K562 (cell line): ENCODE measurements around the gene DCAF10. TPM values are rescaled to one million over a fixed set of nuclear protein-coding genes. Genes with fewer than 3 reads are reported as not detected.

Experiments used
- BCOR ChIP-seq: fragments of 450-650 bp; IDR thresholded peaks from 2 replicates; pipeline ENCODE4 v1.6.1; 2016
- BMI1 ChIP-seq: fragments of 150-350 bp; IDR thresholded peaks from 2 replicates; pipeline ENCODE4 v1.6.1; 2014; ENCODE audit warnings: low read length
- CBX3 ChIP-seq, 2 experiments: IDR thresholded peaks; 1 replicate in 1 of 2; 2 replicates in 1 of 2; pipeline ENCODE4 v1.6.1; 2012; ENCODE audit warnings: inconsistent platforms in 2 of 2, low read length in 2 of 2, borderline replicate concordance in 1 of 2, control low read depth in 1 of 2
- GABPB1 ChIP-seq: sonication (generic); formaldehyde crosslinking; IDR thresholded peaks from 2 replicates; pipeline ENCODE4 v1.8.0; 2022; ENCODE audit warnings: mild to moderate bottlenecking, missing genetic modification reagents
- GABPB2 ChIP-seq: fragments of 250-450 bp; sonication (Bioruptor Pico); conservative IDR thresholded peaks from 2 replicates; pipeline ENCODE4 v1.5.1; 2021; ENCODE audit warnings: mild to moderate bottlenecking
- MECOM ChIP-seq: fragments of 250-450 bp; sonication (Bioruptor Pico); IDR thresholded peaks from 2 replicates; pipeline ENCODE4 v1.8.0; 2022; ENCODE audit warnings: inconsistent platforms
- MYC ChIP-seq, 2 experiments: fragments of 250-450 bp in 1 of 2; sonication (Bioruptor Pico) in 1 of 2; IDR thresholded peaks; 2 replicates each; pipeline versions ENCODE4 v1.5.1 to v1.6.1; 2012 to 2021; ENCODE audit warnings: low read depth in 2 of 2, borderline replicate concordance in 1 of 2, improper control_type of control experiment in 1 of 2, low read length in 1 of 2, mild to moderate bottlenecking in 1 of 2, moderate library complexity in 1 of 2
- PHB2 ChIP-seq: fragments of 450-650 bp; IDR thresholded peaks from 2 replicates; pipeline ENCODE4 v1.6.1; 2017; ENCODE audit warnings: low read depth
- SAFB2 ChIP-seq: fragments of 200-400 bp; formaldehyde crosslinking; IDR thresholded peaks from 2 replicates; pipeline ENCODE4 v1.6.1; 2018; ENCODE audit warnings: borderline replicate concordance, low read length, low read depth, moderate library complexity; ENCODE audit not compliant: severe bottlenecking
- SP1 ChIP-seq: sonication (generic); formaldehyde crosslinking; IDR thresholded peaks from 2 replicates; pipeline ENCODE4 v1.8.1; 2022; ENCODE audit warnings: mild to moderate bottlenecking, missing genetic modification reagents
- SPI1 ChIP-seq: IDR thresholded peaks from 2 replicates; pipeline ENCODE4 v1.6.1; 2011; ENCODE audit warnings: low read depth, low read length, control low read depth, borderline replicate concordance
- YY1 ChIP-seq, 3 experiments: IDR thresholded peaks; 2 replicates each; pipeline ENCODE4 v1.6.1; 2011; ENCODE audit warnings: low read length in 2 of 3, mild to moderate bottlenecking in 2 of 3, moderate library complexity in 2 of 3, borderline replicate concordance in 1 of 3, control low read depth in 1 of 3, low read depth in 1 of 3; ENCODE audit not compliant: insufficient read depth in 3 of 3, insufficient replicate concordance in 2 of 3, control insufficient read depth in 1 of 3, insufficient read length in 1 of 3; ENCODE audit errors: extremely low read depth in 1 of 3
- ZFP1 ChIP-seq: fragments of 450-650 bp; formaldehyde crosslinking; IDR thresholded peaks from 2 replicates; pipeline ENCODE4 v1.4.0; 2020; ENCODE audit warnings: mild to moderate bottlenecking, mixed read lengths
- ZNF347 ChIP-seq: fragments of 450-650 bp; formaldehyde crosslinking; IDR thresholded peaks from 2 replicates; pipeline ENCODE4 v1.4.0; 2020; ENCODE audit warnings: low read depth, mild to moderate bottlenecking, moderate library complexity
- ZNF354B ChIP-seq: fragments of 250-450 bp; sonication (Bioruptor Pico); IDR thresholded peaks from 2 replicates; pipeline ENCODE4 v1.4.0; 2020
- ZNF780A ChIP-seq: fragments of 250-450 bp; sonication (Bioruptor Pico); IDR thresholded peaks from 2 replicates; pipeline ENCODE4 v1.5.0; 2021; ENCODE audit warnings: mild to moderate bottlenecking
- ZSCAN32 ChIP-seq: fragments of 450-650 bp; formaldehyde crosslinking; IDR thresholded peaks from 2 replicates; pipeline ENCODE4 v1.4.0; 2020; ENCODE audit warnings: mild to moderate bottlenecking, moderate library complexity
- polyA plus RNA-seq, 8 experiments: library from polyadenylated mRNA; depleted of rRNA in 4 of 8; stranded (reverse) in 5 of 8; unstranded in 3 of 8; fragments of >200 nt; fragmentation: Nextera tagmentation in 2 of 8; fragmentation: Illumina TruSeq in 1 of 8; extraction: Ambion mirVana in 2 of 8; extraction: Trizol in 1 of 8; gene quantifications; 2 replicates each; pipeline versions ENCODE4 v1.2.1 to v1.2.3, GENCODE V29; 2011 to 2014; ENCODE audit warnings: inconsistent platforms in 1 of 8, missing spikeins in 1 of 8
- total RNA-seq, 7 experiments: library from RNA; depleted of rRNA in 6 of 7; stranded (reverse); fragments of >200 nt in 6 of 7; fragmentation: Illumina TruSeq in 2 of 7; extraction: Trizol in 2 of 7; gene quantifications; 2 replicates each; pipeline versions ENCODE4 v1.2.1 to v1.2.3, GENCODE V29; 2011 to 2021; ENCODE audit warnings: low replicate concordance in 1 of 7
- TF ChIP-seq, protein P1 (sequence below): fragments of 450-650 bp; formaldehyde crosslinking; IDR thresholded peaks from 2 replicates; pipeline ENCODE4 v1.4.0; 2020; ENCODE audit warnings: mild to moderate bottlenecking, moderate library complexity
- TF ChIP-seq, protein P2 (sequence below), 2 experiments: fragments of 450-650 bp in 1 of 2; sonication (generic) in 1 of 2; formaldehyde crosslinking; conservative IDR thresholded peaks; 2 replicates each; pipeline versions ENCODE4 v1.4.0 to v1.8.1; 2020 to 2022; ENCODE audit warnings: mild to moderate bottlenecking in 1 of 2, missing genetic modification reagents in 1 of 2

DCAF10 gene
- total and polyA plus RNA-seq, 9 of the 15 experiments (the other 6 are each of a cell fraction or from before 2014, with no cell fraction given), result 6.8 to 40.1 (median 16.9) TPM

DNA sequence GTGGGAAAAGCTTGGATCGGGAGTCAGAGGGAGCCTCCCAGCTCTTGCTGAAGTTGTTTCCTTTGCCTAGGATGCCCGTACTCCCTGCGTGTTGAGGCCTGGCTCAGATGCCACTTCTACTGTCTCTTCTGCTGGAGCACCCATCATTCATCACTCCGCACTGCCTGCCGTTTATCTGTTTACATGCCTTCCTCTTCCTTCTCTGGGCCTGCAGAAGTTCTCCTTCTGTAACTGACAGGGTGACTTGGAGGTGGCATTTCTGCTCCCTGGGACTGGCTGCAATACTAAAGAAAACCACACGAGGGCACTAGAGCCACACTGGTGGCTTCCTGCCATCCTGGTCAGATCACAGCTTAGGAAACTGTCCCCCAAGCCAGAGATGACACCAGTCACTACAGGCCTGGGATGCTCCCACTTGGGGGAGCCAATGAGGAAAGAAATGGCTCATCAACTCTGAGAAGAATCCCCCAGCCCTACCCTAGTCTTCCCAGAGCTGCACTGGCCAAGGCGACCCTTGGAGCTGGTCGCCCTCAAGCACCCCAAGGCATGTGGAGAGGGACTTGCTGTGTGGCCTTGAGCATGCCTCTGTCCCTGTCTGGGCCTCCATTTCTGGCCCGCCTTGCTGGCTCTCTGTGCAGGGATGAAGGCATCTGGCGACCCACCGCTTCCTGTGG is 113.0 kb downstream of the DCAF10 start (continued):
- TF ChIP-seq GABPB2 (CRISPR knock-in tag) (no peak), PHB2 (no peak), ZNF347 (CRISPR knock-in tag) (no peak), MECOM (CRISPR knock-in tag) (peak; percentile 93), YY1 (IDR thresholded peaks at IDR 0.05; ENCODE audit: borderline replicate concordance in 1 of 3, control insufficient read depth in 1 of 3, extremely low read depth in 1 of 3, insufficient read depth in 3 of 3, insufficient read length in 1 of 3, insufficient replicate concordance in 2 of 3, low read depth in 1 of 3, low read length in 2 of 3) (peak in 2 of 3 experiments; percentile 43 to 49), MYC (IDR thresholded peaks at IDR 0.05; ENCODE audit: low read depth, low read length) (0 out of 2 replicates have a peak, but pooled peaks have one; percentile 46), MYC (CRISPR knock-in tag; IDR thresholded peaks at IDR 0.05; ENCODE audit: borderline replicate concordance, low read depth) (no peak), ZFP1 (CRISPR knock-in tag) (0 out of 2 replicates have a peak, but pooled peaks have one; percentile 43), ZNF354B (CRISPR knock-in tag) (0 out of 2 replicates have a peak, but pooled peaks have one; percentile 44), ZSCAN32 (CRISPR knock-in tag) (0 out of 2 replicates have a peak, but pooled peaks have one; percentile 20), BCOR (0 out of 2 replicates have a peak, but pooled peaks have one; percentile 36), SP1 (CRISPR knock-in tag) (0 out of 2 replicates have a peak, but pooled peaks have one; percentile 60), ZNF780A (no peak), CBX3 (IDR thresholded peaks at IDR 0.05; ENCODE audit: borderline replicate concordance in 1 of 2, low read length in 2 of 2) (peak in 1 of 2 experiments; percentile 35; a peak in 1 of 3 replicates), SPI1 (peak; percentile 36; the same call in 1 of the 2 replicates), BMI1 (peak; percentile 54; the same call in 1 of the 2 replicates), SAFB2 (no peak), GABPB1 (CRISPR knock-in tag) (peak; percentile 61; the same call in 1 of the 2 replicates)
- TF ChIP-seq, protein P1, sequence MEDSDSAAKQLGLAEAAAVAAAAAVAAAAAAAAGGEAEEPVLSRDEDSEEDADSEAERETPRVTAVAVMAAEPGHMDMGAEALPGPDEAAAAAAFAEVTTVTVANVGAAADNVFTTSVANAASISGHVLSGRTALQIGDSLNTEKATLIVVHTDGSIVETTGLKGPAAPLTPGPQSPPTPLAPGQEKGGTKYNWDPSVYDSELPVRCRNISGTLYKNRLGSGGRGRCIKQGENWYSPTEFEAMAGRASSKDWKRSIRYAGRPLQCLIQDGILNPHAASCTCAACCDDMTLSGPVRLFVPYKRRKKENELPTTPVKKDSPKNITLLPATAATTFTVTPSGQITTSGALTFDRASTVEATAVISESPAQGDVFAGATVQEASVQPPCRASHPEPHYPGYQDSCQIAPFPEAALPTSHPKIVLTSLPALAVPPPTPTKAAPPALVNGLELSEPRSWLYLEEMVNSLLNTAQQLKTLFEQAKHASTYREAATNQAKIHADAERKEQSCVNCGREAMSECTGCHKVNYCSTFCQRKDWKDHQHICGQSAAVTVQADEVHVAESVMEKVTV, result peak; percentile 100
- TF ChIP-seq, protein P2, sequence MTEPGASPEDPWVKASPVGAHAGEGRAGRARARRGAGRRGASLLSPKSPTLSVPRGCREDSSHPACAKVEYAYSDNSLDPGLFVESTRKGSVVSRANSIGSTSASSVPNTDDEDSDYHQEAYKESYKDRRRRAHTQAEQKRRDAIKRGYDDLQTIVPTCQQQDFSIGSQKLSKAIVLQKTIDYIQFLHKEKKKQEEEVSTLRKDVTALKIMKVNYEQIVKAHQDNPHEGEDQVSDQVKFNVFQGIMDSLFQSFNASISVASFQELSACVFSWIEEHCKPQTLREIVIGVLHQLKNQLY (CRISPR knock-in tag; conservative IDR thresholded peaks at IDR 0.05), result no peak
